HepG2 (cell line): Measurements from ENCODE around the gene TMEM9. TPM values are rescaled to one million over a fixed set of nuclear protein-coding genes. Genes with fewer than 3 reads are reported as not detected.

Source experiments
- BRD4 ChIP-seq: sonication (generic); formaldehyde crosslinking; IDR thresholded peaks from 2 replicates; pipeline ENCODE4 v1.4.0; 2020; ENCODE audit warnings: missing genetic modification reagents
- FOXK2 ChIP-seq: fragments of 450-650 bp; IDR thresholded peaks from 2 replicates; pipeline ENCODE4 v1.6.1; 2016
- HNF4G ChIP-seq, 2 experiments: sonication (generic) in 1 of 2; formaldehyde crosslinking in 1 of 2; IDR thresholded peaks; 2 replicates each; pipeline versions ENCODE4 v1.4.0 to v1.6.1; 2011 to 2020; ENCODE audit warnings: borderline replicate concordance in 2 of 2, low read depth in 2 of 2, mild to moderate bottlenecking in 2 of 2, low read length in 1 of 2, missing genetic modification reagents in 1 of 2, moderate library complexity in 1 of 2
- HOXA5 ChIP-seq: sonication (generic); formaldehyde crosslinking; IDR thresholded peaks from 2 replicates; pipeline ENCODE4 v1.4.0; 2020; ENCODE audit warnings: missing genetic modification reagents
- MBNL3 ChIP-seq: fragments of 250-450 bp; sonication (Bioruptor Pico); conservative IDR thresholded peaks from 2 replicates; pipeline ENCODE4 v1.8.0; 2022; ENCODE audit warnings: mild to moderate bottlenecking, inconsistent platforms
- SNRNP70 ChIP-seq: fragments of 200-400 bp; formaldehyde crosslinking; IDR thresholded peaks from 2 replicates; pipeline ENCODE4 v1.6.1; 2017; ENCODE audit warnings: mild to moderate bottlenecking, low read depth, low read length, moderate library complexity
- SOX5 ChIP-seq: IDR thresholded peaks from 2 replicates; pipeline ENCODE4 v1.6.1; 2016; ENCODE audit warnings: borderline replicate concordance
- U2AF1 ChIP-seq: fragments of 200-400 bp; formaldehyde crosslinking; optimal IDR thresholded peaks from 2 replicates; pipeline ENCODE3; 2017; ENCODE audit warnings: mild to moderate bottlenecking, low read depth, low read length
- ZBTB8A ChIP-seq: sonication (generic); formaldehyde crosslinking; IDR thresholded peaks from 2 replicates; pipeline ENCODE4 v1.4.0; 2020; ENCODE audit warnings: mild to moderate bottlenecking, low read depth, missing genetic modification reagents, borderline replicate concordance
- ZKSCAN1 ChIP-seq: fragments of 150-350 bp; IDR thresholded peaks from 2 replicates; pipeline ENCODE4 v1.6.1; 2014; ENCODE audit warnings: low read length
- ZNF264 ChIP-seq: sonication (generic); formaldehyde crosslinking; IDR thresholded peaks from 2 replicates; pipeline ENCODE4 v1.4.0; 2020; ENCODE audit warnings: missing genetic modification reagents
- ZNF3 ChIP-seq: IDR thresholded peaks from 2 replicates; pipeline ENCODE4 v1.7.0; 2017; ENCODE audit warnings: inconsistent platforms
- ZNF543 ChIP-seq: sonication (generic); formaldehyde crosslinking; IDR thresholded peaks from 2 replicates; pipeline ENCODE4 v1.4.0; 2020; ENCODE audit warnings: mild to moderate bottlenecking, missing genetic modification reagents
- ZNF768 ChIP-seq: sonication (generic); formaldehyde crosslinking; IDR thresholded peaks from 2 replicates; pipeline ENCODE4 v1.4.0; 2020; ENCODE audit warnings: missing genetic modification reagents
- ZNF772 ChIP-seq: sonication (generic); formaldehyde crosslinking; IDR thresholded peaks from 2 replicates; pipeline ENCODE4 v1.5.0; 2020; ENCODE audit warnings: mild to moderate bottlenecking, missing genetic modification reagents
- polyA plus RNA-seq, 8 experiments: library from polyadenylated mRNA; depleted of rRNA in 3 of 8; stranded (reverse) in 7 of 8; unstranded in 1 of 8; fragments of >200 nt; fragmentation: Illumina TruSeq in 4 of 8; extraction: Trizol in 4 of 8; gene quantifications; 2 replicates each; pipeline versions ENCODE4 v1.2.1 to v1.2.3, GENCODE V29; 2011 to 2016; ENCODE audit warnings: low read depth in 4 of 8, missing spikeins in 1 of 8, mixed read lengths in 1 of 8; ENCODE audit not compliant: insufficient read depth in 1 of 8
- total RNA-seq, 5 experiments: library from RNA; depleted of rRNA; stranded (reverse); fragments of >200 nt; fragmentation: Illumina TruSeq; extraction: Trizol; gene quantifications; 2 replicates each; pipeline ENCODE4 v1.2.3, GENCODE V29; 2016; ENCODE audit warnings: low read depth in 1 of 5
- TF ChIP-seq, protein P1 (sequence below): sonication (generic); formaldehyde crosslinking; IDR thresholded peaks from 2 replicates; pipeline ENCODE4 v1.9.0; 2022; ENCODE audit warnings: missing genetic modification reagents, mild to moderate bottlenecking, borderline replicate concordance
- TF ChIP-seq, protein P2 (sequence below): sonication (generic); formaldehyde crosslinking; IDR thresholded peaks from 2 replicates; pipeline ENCODE4 v1.5.0; 2020; ENCODE audit warnings: mild to moderate bottlenecking, missing genetic modification reagents, borderline replicate concordance
- TF ChIP-seq, protein P3 (sequence below): sonication (generic); IDR thresholded peaks from 2 replicates; pipeline ENCODE4 v1.6.1; 2016; ENCODE audit warnings: low read depth, borderline replicate concordance

Gene TMEM9
- total and polyA plus RNA-seq, 2 of the 13 experiments (the other 11 are each of a cell fraction or from before 2014, with no cell fraction given) = 60.9 to 102 TPM

DNA sequence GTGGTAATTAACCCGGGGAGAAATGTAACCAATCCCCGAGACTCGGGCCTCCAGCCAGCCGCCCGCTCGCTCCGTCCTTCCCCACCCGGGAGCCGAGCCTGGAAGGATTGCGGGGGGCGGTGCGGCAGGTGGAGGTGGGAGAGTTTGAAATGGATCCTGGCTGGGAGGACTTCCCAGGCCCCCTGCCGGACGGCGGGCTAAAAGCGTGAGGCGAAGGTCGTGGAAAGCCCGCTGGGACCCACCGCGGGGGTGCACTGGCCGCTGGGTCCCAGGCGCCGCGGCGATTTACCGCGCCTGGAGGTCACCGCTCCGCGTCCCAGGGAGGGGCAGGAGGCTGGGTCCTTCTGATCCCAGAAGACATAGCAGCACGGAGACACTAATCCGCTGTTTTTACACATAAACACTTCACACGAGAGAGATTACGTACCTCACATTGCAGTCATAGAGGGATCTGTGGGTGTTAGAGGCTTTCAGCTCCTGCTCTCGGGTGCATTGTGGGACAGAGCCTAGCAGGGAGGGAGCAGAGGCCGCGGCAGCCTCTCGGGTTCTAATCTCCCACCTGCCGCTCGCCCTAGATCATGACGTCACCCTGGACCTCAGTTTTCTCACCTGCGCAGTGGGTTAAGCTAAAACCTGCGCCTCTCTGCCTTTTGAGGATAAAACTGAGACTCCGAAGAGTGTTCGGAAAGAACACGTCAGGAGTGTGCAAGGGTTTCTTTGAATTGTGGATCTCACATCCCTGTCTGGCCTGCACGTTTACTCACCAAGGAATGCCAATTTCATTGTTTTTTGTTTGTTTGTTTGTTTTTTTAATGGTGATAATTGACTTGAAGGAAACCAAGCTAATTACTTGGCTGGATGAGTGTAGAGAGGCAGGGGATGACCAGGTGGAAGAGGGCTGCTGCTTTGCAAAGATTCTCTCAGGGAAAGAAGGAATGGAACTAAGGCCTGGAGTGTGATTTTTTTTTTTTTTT lies 17.1 kb upstream of the TMEM9 start (continued):
- TF ChIP-seq BRD4 (CRISPR knock-in tag) (no peak; the same call in 1 of the 2 replicates), ZKSCAN1 (no peak), SOX5 (CRISPR knock-in tag) (no peak), ZNF264 (CRISPR knock-in tag) (no peak), ZNF772 (peak; percentile 30; the same call in 1 of the 2 replicates), ZBTB8A (0 out of 2 replicates have a peak, but pooled peaks have one; percentile 65), FOXK2 (no peak), ZNF3 (CRISPR knock-in tag) (peak; percentile 25; the same call in 1 of the 2 replicates), ZNF543 (peak; percentile 72; the same call in 1 of the 2 replicates), ZNF768 (CRISPR knock-in tag) (peak; percentile 16; the same call in 1 of the 2 replicates), MBNL3 (no peak), SNRNP70 (no peak), U2AF1 (no peak), HNF4G (IDR thresholded peaks at IDR 0.05; ENCODE audit: borderline replicate concordance, low read depth, low read length) (no peak), HNF4G (CRISPR knock-in tag; IDR thresholded peaks at IDR 0.05; ENCODE audit: borderline replicate concordance, low read depth) (no peak), HOXA5 (CRISPR knock-in tag) (peak; percentile 92)
- TF ChIP-seq, protein P1, sequence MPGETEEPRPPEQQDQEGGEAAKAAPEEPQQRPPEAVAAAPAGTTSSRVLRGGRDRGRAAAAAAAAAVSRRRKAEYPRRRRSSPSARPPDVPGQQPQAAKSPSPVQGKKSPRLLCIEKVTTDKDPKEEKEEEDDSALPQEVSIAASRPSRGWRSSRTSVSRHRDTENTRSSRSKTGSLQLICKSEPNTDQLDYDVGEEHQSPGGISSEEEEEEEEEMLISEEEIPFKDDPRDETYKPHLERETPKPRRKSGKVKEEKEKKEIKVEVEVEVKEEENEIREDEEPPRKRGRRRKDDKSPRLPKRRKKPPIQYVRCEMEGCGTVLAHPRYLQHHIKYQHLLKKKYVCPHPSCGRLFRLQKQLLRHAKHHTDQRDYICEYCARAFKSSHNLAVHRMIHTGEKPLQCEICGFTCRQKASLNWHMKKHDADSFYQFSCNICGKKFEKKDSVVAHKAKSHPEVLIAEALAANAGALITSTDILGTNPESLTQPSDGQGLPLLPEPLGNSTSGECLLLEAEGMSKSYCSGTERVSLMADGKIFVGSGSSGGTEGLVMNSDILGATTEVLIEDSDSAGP (CRISPR knock-in tag) = peak; percentile 87; the same call in 1 of the 2 replicates
- TF ChIP-seq, protein P2, sequence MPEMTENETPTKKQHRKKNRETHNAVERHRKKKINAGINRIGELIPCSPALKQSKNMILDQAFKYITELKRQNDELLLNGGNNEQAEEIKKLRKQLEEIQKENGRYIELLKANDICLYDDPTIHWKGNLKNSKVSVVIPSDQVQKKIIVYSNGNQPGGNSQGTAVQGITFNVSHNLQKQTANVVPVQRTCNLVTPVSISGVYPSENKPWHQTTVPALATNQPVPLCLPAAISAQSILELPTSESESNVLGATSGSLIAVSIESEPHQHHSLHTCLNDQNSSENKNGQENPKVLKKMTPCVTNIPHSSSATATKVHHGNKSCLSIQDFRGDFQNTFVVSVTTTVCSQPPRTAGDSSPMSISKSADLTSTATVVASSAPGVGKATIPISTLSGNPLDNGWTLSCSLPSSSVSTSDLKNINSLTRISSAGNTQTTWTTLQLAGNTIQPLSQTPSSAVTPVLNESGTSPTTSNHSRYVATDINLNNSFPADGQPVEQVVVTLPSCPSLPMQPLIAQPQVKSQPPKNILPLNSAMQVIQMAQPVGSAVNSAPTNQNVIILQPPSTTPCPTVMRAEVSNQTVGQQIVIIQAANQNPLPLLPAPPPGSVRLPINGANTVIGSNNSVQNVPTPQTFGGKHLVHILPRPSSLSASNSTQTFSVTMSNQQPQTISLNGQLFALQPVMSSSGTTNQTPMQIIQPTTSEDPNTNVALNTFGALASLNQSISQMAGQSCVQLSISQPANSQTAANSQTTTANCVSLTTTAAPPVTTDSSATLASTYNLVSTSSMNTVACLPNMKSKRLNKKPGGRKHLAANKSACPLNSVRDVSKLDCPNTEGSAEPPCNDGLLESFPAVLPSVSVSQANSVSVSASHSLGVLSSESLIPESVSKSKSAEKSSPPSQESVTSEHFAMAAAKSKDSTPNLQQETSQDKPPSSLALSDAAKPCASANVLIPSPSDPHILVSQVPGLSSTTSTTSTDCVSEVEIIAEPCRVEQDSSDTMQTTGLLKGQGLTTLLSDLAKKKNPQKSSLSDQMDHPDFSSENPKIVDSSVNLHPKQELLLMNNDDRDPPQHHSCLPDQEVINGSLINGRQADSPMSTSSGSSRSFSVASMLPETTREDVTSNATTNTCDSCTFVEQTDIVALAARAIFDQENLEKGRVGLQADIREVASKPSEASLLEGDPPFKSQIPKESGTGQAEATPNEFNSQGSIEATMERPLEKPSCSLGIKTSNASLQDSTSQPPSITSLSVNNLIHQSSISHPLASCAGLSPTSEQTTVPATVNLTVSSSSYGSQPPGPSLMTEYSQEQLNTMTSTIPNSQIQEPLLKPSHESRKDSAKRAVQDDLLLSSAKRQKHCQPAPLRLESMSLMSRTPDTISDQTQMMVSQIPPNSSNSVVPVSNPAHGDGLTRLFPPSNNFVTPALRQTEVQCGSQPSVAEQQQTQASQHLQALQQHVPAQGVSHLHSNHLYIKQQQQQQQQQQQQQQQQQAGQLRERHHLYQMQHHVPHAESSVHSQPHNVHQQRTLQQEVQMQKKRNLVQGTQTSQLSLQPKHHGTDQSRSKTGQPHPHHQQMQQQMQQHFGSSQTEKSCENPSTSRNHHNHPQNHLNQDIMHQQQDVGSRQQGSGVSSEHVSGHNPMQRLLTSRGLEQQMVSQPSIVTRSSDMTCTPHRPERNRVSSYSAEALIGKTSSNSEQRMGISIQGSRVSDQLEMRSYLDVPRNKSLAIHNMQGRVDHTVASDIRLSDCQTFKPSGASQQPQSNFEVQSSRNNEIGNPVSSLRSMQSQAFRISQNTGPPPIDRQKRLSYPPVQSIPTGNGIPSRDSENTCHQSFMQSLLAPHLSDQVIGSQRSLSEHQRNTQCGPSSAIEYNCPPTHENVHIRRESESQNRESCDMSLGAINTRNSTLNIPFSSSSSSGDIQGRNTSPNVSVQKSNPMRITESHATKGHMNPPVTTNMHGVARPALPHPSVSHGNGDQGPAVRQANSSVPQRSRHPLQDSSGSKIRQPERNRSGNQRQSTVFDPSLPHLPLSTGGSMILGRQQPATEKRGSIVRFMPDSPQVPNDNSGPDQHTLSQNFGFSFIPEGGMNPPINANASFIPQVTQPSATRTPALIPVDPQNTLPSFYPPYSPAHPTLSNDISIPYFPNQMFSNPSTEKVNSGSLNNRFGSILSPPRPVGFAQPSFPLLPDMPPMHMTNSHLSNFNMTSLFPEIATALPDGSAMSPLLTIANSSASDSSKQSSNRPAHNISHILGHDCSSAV = no peak
- TF ChIP-seq, protein P3, sequence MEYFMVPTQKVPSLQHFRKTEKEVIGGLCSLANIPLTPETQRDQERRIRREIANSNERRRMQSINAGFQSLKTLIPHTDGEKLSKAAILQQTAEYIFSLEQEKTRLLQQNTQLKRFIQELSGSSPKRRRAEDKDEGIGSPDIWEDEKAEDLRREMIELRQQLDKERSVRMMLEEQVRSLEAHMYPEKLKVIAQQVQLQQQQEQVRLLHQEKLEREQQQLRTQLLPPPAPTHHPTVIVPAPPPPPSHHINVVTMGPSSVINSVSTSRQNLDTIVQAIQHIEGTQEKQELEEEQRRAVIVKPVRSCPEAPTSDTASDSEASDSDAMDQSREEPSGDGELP = no peak
